Activated T-helper 1 cell treated with Interleukin-2 at 50 U/mL for 16 hours (primary cell): ENCODE measurements around the gene STAM.

Source experiments
- DNase-seq: peaks from one replicate; pipeline ENCODE4 v3.0.0-alpha.2; 2020; ENCODE audit warnings: low read depth

STAM gene

DNA sequence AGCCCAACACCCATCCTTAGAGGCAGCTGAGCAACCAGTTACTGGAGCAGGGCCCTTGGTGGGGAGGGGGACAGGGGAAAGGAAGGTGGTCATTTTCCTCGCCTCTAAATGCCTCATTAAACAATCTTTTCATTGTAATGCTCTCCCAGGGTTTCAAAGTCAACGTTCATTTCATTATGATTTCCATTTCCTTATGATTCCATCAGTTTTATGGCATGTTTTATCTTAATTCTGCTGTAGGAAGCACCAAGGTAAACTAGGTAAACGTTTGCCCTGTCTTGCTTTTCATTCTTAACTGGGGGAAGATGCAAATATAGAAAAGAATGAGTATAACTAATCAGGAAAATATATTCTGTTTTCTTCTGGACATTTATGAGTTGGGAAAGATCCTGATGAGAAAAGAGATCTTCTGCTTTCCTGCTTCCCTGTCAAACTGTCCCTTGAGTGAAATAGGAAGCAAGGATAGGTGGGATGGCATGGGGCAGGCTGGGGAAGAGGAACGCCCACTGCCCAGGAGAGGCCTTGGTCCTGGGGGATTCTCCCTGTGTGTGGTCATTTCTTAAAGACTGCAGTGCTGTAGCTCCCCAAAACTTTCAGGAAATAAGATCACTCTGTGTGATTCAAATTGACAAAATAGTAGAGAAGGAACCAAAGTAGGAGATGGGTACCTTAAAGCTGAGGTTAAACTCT, 87.5 kb downstream of the STAM start:
- DNase-seq = no peak

DNA sequence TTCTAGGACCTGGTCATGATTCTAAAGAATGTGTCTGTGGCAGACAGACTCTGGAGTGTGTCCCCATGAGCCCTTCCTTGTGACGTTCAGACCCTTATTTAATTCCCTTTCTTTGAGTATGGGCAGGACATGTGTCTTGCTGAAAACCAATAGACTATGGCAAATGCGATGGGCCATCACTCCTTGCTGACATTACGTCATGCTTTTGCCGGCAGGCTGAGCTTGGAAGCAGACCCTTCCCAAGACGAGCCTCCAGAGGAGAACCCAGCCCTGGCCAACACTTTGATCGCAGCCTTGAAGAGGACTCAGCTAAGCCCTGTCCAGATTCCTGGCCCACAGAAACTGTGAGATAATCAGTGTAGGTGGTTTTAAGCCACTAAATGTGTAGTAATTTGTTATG, 89.7 kb downstream of the STAM start:
- DNase-seq = no peak

DNA sequence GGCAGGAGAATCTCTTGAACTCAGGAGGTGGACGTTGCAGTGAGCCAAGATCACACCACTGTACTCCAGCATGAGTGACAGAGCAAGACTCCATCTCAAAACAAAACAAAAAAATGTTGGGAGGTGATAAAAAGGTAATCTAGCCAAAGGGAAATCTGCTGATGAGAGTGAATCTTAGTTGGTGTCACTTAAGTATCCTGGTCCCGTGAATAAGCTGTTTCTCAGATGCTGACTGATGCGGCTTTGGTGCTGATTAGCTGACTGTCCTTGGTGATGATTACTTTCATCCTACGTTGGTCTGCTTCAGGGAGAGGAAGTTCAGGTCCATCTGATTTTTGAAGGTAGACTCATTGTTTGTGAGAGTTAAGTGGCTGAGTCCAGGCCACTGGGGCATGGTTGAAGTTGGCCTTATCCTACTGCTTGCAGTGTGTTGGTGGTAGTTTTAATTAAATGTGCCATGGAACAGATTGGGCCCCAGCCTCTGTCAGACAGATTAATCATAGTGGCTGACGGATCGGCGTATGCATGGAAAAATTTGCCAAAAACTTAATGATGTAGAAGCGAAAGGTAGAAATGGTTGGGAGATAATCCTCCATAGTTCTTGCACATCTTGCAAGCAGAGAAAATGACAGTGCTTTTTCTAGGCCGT, 90.6 kb downstream of the STAM start:
- no peak for DNase-seq

DNA sequence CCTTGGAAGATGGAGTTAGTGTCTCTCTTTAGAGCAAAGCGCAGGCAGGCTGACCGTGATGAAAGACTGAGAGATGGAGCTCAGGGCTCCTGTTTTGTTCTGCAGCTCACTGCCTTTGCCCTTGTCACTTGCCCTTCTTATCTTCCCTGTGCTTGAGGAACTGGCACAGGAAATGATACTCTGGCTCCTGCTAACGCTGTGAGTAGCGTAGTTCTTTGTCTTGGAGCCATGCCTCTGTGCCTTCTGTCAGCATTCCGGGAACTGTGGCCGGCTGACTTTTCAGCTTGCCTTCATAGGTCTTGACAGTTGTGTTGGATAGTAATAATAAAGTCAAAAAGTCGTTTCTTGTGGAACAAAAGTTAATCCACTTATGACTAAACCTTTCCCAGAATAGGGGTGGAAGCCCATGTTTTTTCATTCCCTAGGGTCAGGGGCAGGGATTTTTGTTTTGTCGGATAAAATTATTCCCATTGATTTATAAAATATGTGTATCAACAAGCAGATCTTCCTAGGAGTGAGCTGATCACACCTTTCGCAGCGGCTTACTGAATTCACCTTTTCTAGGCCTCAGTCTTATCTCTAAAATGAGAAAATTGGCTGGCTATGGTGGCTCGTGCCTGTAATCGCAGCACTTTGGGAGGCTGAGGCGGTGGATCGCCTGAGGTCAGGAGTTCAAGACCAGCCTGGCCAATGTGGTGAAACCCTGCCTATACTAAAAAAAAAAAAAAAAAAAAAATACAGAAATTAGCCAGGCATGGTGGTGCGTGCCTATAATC, 91.4 kb downstream of the STAM start:
- no peak for DNase-seq

DNA sequence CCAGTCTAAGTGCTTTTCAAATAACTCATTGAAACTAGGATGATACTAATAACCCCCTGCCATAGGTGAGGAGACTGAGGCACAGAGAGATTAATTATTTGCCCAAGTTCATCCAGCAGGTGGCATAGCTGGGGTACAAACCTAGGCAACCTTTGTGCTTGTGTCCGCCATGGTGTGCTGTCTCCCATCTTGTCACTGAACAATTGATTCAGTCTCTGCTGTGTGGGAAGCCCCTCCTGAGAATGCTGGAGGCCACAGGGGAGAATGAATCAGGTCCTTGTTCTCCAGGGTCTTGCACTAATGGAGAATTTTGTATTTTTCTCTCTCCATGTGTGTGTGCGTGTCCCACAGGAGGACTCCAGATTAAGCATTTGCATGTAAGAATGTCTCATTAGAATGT, 92.3 kb downstream of the STAM start:
- DNase-seq = no peak

DNA sequence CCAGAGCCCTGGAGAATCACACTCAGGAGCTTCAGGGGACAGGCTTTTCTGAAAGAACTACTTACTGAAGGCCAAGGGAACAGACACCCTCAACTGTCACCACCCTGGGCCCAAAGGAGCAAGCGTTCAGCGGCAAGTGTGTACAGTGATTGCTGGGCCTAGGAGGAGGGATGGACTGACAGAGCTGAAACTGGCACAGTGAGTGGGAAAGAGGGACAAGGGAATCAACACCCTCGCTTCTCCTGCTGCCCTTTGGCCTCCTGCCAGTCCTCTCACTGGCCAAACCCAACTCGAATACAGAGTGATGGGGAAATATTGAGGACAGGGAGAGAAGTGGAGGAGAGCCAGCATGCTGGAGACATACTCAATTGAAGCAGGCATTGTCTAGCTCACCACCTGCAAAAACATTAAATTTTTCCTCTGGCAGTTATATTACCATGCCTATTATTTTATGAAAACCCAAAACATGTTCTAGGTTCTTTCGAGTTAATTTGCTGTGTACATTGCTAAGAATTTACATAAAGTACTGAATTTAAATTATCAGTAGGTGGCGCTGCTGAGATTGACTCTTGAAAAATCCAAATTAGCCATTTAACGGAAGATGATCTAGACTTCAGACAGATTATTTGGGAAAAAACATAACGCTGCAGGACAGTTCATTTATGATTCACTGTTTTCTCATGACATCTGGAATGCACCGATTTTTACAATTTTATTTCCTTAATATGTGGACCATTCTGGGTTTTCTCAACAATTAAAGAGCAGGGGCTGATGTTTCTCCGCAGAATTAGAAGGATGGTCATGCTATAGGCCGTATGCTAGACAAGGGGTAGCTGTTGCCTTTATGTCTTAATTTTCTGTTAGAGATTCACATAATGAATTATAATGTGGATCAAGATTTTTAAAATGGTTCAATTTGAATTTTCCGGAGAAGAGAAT, 93.3 kb downstream of the STAM start:
- DNase-seq = no peak

DNA sequence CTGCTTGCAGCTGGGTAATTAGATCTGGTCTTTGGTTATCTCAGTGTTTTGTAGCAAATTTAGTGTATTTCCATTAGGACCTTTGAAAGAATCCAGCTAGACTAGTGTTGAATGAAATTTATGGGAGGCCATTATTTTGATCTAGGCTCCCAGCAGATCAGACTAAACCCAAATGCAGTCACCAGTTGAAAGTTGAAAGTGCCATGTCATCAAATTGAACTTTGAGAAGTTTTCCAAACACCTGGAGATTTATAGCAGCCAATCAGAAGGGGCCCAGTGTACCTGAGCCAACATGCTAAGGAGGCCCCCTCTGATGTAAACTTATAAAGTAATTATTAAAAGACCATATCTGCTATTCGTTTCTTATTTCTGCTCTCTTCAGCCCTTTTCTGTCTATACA, 96.7 kb downstream of the STAM start:
- no peak for DNase-seq

DNA sequence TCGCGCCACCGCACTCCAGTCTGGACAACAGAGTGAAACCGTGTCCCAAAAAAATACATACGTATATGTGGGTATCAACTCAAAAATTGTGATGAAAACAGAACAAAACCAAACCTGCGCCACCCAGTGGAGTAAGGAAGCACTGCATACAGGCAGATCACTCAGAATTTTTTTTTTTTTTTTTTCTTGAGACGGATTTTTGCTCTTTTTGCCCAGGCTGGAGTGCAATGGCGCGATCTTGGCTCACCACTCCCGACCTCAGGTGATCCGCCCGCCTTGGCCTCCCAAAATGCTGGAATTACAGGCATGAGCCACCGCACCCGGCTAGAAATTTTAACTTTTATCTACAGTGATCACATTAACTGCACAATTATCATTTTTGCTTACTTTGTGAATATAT, 99.0 kb downstream of the STAM start:
- peak; percentile 25 for DNase-seq

DNA sequence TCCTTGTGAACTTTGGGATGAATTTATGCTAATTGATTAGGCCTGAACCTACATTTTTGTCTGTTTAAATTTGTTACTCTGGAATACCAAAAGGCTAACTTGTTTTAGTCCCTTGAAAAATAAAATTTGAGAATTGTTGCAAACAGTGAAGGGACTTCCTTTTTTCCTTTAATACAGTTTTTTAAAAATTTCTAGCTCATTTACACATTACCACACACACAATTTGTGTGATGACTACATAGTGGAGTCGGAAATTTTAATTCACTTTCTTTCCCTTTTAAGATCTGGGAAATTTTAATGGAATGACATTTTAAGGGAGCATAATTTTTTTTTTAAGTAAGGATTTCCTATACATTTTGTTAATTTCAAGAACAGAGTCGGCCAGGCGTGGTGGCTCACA, 99.5 kb downstream of the STAM start:
- DNase-seq = no peak

DNA sequence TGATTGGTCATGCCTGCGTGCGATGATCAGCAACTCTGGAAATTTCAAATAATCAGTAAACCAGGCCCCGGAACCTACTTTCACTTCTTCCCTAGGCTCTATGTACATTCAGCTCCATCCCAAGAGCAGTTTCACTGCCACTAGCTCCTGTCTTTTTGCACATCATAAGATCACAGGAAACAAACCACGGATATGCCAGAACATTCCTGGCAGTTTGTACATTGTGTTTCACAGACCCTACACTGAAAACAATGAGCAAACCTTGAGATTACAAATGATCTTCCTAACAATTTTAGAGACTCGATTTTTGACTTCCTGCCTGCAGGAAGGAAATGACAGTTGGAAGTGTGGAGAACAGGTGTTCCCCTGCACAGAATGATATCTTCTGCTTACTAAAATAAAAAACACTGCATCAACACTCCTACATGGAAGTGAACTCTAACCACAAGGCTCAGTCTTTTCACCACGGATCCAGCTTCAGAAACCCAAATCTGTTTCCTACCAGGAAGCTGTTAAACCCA, 100.5 kb downstream of the STAM start:
- no peak for DNase-seq

DNA sequence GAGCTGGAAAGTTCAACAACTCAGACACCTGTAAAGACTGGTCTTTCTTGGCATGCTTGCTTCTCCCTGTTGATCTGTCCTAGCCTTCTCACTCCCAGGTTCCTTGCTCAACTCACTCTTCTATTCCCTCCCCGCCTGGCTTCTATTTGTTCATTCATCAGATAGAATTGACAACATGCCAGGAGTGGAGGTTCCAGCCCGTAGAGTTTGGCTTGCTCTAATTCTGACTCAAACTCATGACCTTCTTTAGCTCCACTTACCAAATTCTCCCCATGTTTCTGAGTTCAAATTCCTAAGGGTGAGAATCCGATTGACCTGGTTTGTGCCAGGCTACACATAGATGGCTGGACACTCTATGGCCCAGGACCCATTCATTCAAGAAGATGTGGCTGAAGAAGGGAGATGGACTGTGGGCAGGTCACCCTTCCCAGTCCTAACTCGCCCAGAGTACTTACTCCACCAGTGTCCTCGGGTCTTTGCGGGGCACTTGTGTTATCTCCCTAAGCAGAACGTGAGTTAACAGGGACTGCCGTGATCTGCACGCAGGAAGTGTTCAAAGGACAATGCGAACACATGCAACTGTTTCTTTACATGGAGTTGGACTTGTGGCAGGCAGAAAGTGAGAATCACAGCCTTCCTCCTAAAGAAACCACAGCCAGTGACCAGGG, 104.1 kb downstream of the STAM start:
- DNase-seq = no peak

DNA sequence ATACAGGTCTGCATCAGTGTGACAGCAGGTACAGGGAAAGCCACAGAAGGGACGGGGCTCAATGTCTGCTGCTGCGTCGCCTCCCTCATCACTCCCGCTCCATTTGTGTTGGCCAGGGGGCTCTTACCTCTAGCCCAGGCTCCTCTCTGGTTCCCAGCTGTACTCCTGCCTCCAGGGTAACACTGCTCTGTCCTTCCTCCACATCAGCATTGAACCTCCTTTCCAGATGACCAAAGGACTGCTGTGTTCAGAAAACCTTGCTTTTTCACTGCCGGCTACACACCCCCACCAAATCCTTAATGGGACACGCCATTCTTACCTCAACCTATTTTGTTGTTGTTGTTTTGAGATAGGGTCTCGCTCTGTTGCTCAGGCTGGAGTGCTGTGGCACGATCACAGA, 105.9 kb downstream of the STAM start:
- no peak for DNase-seq

DNA sequence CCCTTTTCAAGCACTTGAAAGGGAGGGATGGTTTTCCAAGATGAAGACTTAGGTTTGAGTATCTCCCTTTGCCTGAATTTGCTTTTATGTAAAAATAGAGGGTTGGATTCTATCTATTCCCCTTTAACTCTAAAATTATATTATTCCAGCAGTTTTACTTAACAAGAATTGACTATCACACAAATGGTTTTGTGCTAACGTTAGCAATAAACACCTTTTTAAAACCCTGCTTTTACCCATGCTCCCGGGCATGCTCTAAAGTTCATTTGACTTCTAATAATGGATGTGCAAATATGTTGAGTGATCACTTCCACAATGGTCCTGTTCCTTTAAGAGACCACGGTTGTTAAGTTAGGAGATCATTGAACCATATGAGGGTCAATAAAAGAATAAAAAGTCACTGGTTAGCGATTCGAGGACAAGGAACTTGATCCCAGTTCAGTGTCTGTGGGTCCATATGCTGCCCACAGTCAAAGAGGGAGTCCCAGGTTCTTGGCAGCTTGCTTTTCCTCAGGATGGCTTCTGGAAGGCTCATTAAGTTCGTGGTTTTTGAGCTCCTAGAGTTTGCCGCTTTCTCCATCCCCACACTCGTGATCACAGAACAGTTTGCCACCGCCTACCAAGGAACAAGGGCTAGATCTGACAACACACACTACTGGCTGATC, 108.0 kb downstream of the STAM start, which contains the start of gene TMEM236:
TSS of gene TMEM236 (plus strand) at position 421 of the 665 bp plus-strand sequence. CDS start at position 516, 95 bp downstream.
- no peak for DNase-seq

DNA sequence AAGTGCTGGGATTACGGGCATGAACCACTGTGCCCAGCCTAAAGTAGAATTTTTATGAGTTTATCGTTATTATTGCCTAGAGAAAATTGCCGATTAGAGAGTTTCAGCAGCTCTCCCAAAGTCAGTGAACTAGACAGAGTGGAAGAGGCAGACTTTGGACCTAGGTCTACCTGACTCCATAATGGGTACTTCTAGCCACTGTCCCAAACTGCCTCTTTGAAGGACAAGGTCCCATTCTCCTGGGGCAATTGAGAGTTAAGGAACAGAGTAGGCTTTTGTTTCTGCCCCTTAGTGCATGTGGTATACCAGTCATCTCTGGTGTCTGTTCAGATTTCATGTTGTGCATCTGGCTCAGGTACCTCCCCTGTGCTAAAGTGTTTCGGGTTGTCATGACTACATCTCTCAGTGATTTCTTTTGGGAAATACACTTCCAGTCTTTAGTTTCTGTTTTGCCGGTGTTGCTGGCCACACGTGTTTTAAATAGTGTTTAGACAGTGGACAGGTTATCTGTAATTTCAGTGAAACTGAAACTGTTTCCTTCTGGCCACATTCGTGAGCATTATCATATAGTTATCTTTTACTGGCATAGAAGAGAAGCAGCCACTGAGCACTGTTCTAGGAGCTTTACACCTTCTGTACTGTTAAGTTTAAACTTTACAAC, 112.7 kb downstream of the STAM start:
- DNase-seq = no peak

DNA sequence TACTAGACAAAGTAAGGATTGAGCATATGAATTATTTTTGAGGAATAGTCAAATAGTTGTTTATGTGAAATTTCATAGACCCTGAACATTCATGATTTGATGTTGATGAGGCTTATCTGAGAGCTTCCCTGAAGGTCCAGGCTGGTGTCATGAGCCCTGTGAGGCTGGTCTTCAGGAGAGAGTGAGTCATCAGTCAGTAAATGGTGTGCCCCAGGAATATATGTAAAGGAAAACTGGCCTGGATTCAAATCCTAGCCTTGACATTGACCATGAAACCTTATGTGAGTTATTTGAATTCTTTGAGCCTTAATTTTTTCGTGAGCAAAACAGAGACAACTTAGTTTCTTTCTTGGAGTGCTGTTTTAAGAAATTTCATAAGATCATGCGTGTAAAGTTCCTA, 114.2 kb downstream of the STAM start:
- no peak for DNase-seq

DNA sequence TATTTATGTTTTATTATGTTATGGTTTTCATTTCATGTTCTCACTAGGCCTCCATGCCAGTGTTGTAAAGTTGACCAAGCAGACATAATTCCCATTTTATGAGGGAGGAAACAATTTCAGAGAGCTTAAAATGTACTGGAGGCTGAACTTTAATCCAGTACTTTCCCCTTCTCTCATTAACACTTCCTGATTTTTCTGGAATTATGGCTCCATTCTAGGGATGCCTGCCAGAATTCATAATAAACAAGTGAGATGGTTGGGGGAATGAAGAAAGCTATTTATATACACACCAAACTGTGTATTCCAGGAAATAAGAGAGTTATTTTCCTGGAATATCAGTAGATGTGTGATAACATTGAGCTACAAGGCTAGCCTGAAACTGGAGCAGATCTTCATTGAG, 114.9 kb downstream of the STAM start:
- DNase-seq = no peak

DNA sequence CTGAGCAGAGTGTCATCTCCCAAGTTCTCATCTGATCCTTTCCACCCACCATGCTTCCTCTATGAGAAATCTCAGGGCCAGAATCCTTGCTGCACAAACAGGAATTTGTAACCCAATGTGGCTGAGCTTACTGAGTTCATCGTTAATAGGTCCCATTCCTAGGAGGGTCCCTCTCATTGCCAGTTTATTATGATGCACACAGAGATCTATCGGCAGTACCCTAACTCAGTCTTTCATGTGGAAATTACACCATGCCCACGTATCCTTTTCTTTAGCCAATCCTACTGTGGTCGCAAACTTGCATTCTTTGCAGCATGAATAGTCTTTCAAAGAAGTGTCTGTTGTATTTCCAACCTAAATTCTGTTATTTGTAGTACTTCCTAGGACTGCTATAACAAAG, 120.2 kb downstream of the STAM start:
- DNase-seq = no peak

DNA sequence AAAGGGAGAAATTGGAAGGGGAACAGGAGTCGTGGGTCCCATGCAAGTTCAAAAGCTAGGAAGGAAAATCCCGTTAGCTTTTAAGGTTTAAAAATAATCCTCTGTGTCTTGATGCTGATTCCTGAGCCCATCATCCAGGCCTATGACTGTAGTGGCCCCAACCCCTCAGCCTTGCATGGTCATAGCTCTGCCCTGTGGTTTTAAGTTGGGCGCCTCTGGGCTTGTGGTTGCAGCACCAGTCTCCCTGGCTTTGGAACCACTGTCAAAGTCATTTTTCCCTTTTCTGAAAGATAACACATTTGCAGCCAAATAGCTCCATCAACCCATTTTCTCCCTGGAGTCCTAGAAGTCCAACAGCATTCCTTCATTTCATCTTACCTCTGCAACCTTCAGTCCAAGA, 121.7 kb downstream of the STAM start:
- DNase-seq = no peak
